Measurements from ENCODE around the gene BCDIN3D.

DNA sequence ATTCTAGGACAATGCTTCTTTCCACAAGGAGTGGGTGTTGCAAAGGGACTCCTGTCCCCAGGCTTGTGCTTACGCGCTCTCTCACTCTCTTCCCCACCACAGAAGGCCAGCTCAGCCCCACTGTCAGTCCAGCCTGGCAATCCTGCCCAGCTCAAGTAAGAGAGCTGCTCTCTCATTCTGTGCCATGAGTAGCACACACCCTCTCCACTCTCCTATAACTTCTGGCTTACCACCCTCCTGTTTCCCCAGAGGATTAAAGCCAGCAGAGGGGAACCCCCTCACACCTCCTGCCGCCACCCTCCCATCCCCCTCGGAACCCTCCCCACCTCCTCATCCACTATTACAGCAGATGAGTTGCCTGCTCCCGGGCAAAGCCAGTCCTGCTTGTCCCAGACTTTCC lies 31.8 kb downstream of the BCDIN3D start:
- no peak for TF ChIP-seq CTCF (optimal IDR thresholded peaks at IDR 0.05 in 1 of 3, IDR thresholded peaks at IDR 0.05 in 1 of 3, conservative IDR thresholded peaks at IDR 0.05 in 1 of 3; ENCODE audit: extremely low read depth in 1 of 3, insufficient read depth in 2 of 3, low read length in 3 of 3)
- no peak for TF ChIP-seq EZH2 (IDR thresholded peaks at IDR 0.05; ENCODE audit: low read length)

Measured in keratinocyte (primary cell).